Measurements from ENCODE around the gene PGD.

DNA sequence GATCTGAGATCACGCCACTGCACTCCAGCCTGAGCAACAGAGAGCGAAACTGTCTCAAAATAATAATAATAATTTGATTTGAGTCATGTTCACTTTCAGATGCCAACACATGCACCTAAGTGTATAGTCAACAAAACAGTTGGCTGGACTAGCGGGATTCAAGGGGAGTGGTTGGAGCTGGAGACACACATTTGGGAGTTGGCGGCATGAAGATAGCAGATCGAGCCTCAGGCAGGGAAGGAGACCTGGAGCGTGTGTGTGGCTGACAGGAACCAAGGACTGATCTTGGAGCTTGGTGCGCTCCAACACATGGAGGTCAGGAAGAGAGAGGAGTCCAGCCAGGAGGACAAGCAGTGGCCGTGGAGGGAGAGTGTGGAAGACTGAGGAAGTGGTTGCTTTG is 14.6 kb upstream of the PGD start:
- TF ChIP-seq, protein P1, sequence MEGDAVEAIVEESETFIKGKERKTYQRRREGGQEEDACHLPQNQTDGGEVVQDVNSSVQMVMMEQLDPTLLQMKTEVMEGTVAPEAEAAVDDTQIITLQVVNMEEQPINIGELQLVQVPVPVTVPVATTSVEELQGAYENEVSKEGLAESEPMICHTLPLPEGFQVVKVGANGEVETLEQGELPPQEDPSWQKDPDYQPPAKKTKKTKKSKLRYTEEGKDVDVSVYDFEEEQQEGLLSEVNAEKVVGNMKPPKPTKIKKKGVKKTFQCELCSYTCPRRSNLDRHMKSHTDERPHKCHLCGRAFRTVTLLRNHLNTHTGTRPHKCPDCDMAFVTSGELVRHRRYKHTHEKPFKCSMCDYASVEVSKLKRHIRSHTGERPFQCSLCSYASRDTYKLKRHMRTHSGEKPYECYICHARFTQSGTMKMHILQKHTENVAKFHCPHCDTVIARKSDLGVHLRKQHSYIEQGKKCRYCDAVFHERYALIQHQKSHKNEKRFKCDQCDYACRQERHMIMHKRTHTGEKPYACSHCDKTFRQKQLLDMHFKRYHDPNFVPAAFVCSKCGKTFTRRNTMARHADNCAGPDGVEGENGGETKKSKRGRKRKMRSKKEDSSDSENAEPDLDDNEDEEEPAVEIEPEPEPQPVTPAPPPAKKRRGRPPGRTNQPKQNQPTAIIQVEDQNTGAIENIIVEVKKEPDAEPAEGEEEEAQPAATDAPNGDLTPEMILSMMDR (IDR thresholded peaks at IDR 0.05; ENCODE audit: low read depth, low read length), result no peak
- no peak for TF ChIP-seq EZH2phosphoT487 (IDR thresholded peaks at IDR 0.05; ENCODE audit: low read depth)

Data from OCI-LY3 (cell line).